ENCODE results near the gene SLC25A47.

SLC25A47 gene

GRCh38 chr14:100364403-100364802 lies 41.3 kb downstream of the SLC25A47 start:
- Histone ChIP-seq H3K4me1 (ENCODE audit: insufficient read depth, low read length) (no peaks in the 10 kb centered on the region), H3K4me3 (ENCODE audit: low read depth in 1 of 2, low read length in 2 of 2) (no peak overlapping the region), H3K9me3 (ENCODE audit: low read length) (no peaks in the 10 kb centered on the region), H3K9ac (ENCODE audit: low read length) (no peak overlapping the region), H3K27me3 (ENCODE audit: control insufficient read depth in 1 of 2, insufficient read depth in 2 of 2, low read length in 2 of 2) (no peaks in the 10 kb centered on the region), H3K36me3 (ENCODE audit: insufficient read depth, low read length) (peaks cover 24% of the 10 kb centered on the region), H3K27ac (ENCODE audit: low read depth, low read length) (no peak overlapping the region)

- H3K27me3 ChIP-seq (ENCODE audit: control insufficient read depth in 1 of 2, insufficient read depth in 2 of 2, low read length in 2 of 2) = no peaks in the 10 kb centered on the region
- H3K4me3 ChIP-seq (ENCODE audit: low read depth in 1 of 2, low read length in 2 of 2) = no peak overlapping the region
- H3K9me3 ChIP-seq (ENCODE audit: low read length) = no peaks in the 10 kb centered on the region
- H3K9ac ChIP-seq (ENCODE audit: low read length) = no peak overlapping the region
- H3K36me3 ChIP-seq (ENCODE audit: insufficient read depth, low read length) = peaks cover 13% of the 10 kb centered on the region
- no peaks in the 10 kb centered on the region for H3K4me1 ChIP-seq (ENCODE audit: insufficient read depth, low read length)
- H3K27ac ChIP-seq (ENCODE audit: low read depth, low read length) = no peak overlapping the region
Measured at GRCh38 chr14:100365741-100366140, 42.6 kb downstream of the SLC25A47 start.

GRCh38 chr14:100369019-100369418 lies 45.9 kb downstream of the SLC25A47 start:
- Histone ChIP-seq H3K27ac (ENCODE audit: low read depth, low read length) (no peak overlapping the region), H3K9me3 (ENCODE audit: low read length) (no peaks in the 10 kb centered on the region), H3K9ac (ENCODE audit: low read length) (no peak overlapping the region), H3K4me3 (ENCODE audit: low read depth in 1 of 2, low read length in 2 of 2) (no peak overlapping the region), H3K27me3 (ENCODE audit: control insufficient read depth in 1 of 2, insufficient read depth in 2 of 2, low read length in 2 of 2) (no peaks in the 10 kb centered on the region), H3K36me3 (ENCODE audit: insufficient read depth, low read length) (peaks cover 13% of the 10 kb centered on the region), H3K4me1 (ENCODE audit: insufficient read depth, low read length) (no peaks in the 10 kb centered on the region)

DNA sequence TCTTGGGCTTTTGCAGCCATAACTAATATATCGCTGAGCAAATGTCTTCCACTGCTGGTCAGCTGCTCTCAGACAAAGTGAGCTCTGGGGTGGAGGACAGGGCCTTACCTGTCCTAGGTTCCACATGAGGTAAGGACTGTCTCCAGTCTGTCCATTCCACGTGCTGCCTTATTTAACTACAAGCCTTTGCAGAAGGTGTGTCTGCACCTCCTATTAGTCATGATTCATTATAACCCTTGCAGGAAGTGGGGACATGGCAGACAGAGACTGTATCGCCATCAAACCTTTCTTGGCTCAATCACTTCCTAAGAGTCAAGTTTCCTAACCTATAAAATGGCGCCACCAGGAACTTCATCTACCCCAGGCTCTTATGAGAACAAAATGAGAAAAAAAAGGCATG lies 46.9 kb downstream of the SLC25A47 start:
- Histone ChIP-seq H3K27ac (ENCODE audit: low read depth, low read length) (no peak overlapping the region), H3K36me3 (ENCODE audit: insufficient read depth, low read length) (peaks cover 13% of the 10 kb centered on the region), H3K4me3 (ENCODE audit: low read depth in 1 of 2, low read length in 2 of 2) (no peak overlapping the region), H3K9me3 (ENCODE audit: low read length) (no peaks in the 10 kb centered on the region), H3K4me1 (ENCODE audit: insufficient read depth, low read length) (peaks cover 7% of the 10 kb centered on the region), H3K9ac (ENCODE audit: low read length) (no peak overlapping the region), H3K27me3 (ENCODE audit: control insufficient read depth in 1 of 2, insufficient read depth in 2 of 2, low read length in 2 of 2) (no peaks in the 10 kb centered on the region)

DNA sequence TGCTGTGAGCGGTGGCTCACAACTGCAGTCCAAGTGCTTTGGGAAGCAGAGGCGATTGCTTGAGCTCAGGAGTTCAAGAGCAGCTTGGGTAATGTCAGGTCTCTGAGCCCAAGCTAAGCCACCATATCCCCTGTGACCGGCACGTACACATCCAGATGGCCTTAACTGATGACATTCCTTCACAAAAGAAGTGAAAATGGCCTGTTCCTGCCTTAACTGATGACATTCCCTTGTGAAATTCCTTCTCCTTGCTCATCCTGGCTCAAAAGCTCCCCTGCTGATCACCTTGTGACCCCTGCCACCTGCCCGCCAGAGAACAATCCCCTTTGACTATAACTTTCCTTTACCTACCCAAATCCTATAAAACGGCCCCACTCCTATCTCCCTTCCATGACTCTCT lies 48.6 kb downstream of the SLC25A47 start:
- no peaks in the 10 kb centered on the region for H3K27me3 ChIP-seq (ENCODE audit: control insufficient read depth in 1 of 2, insufficient read depth in 2 of 2, low read length in 2 of 2)
- no peak overlapping the region for H3K4me3 ChIP-seq (ENCODE audit: low read depth in 1 of 2, low read length in 2 of 2)
- H3K9ac ChIP-seq (ENCODE audit: low read length) = no peak overlapping the region
- H3K27ac ChIP-seq (ENCODE audit: low read depth, low read length) = no peak overlapping the region
- peaks cover 17% of the 10 kb centered on the region for H3K4me1 ChIP-seq (ENCODE audit: insufficient read depth, low read length)
- H3K36me3 ChIP-seq (ENCODE audit: insufficient read depth, low read length) = no peaks in the 10 kb centered on the region
- no peaks in the 10 kb centered on the region for H3K9me3 ChIP-seq (ENCODE audit: low read length)

GRCh38 chr14:100372357-100373048 lies 49.4 kb downstream of the SLC25A47 start:
- Histone ChIP-seq H3K4me3 (ENCODE audit: low read depth in 1 of 2, low read length in 2 of 2) (no peak overlapping the region), H3K27ac (ENCODE audit: low read depth, low read length) (no peak overlapping the region), H3K36me3 (ENCODE audit: insufficient read depth, low read length) (no peaks in the 10 kb centered on the region), H3K27me3 (ENCODE audit: control insufficient read depth in 1 of 2, insufficient read depth in 2 of 2, low read length in 2 of 2) (no peaks in the 10 kb centered on the region), H3K4me1 (ENCODE audit: insufficient read depth, low read length) (peaks cover 24% of the 10 kb centered on the region), H3K9me3 (ENCODE audit: low read length) (no peaks in the 10 kb centered on the region), H3K9ac (ENCODE audit: low read length) (no peak overlapping the region)

- Histone ChIP-seq H3K9ac (ENCODE audit: low read length) (no peak overlapping the region), H3K27me3 (ENCODE audit: control insufficient read depth in 1 of 2, insufficient read depth in 2 of 2, low read length in 2 of 2) (no peaks in the 10 kb centered on the region), H3K9me3 (ENCODE audit: low read length) (no peaks in the 10 kb centered on the region), H3K36me3 (ENCODE audit: insufficient read depth, low read length) (no peaks in the 10 kb centered on the region), H3K4me1 (ENCODE audit: insufficient read depth, low read length) (peaks cover 26% of the 10 kb centered on the region), H3K4me3 (ENCODE audit: low read depth in 1 of 2, low read length in 2 of 2) (peak overlapping the region in 1 of 2 donors; percentile 87), H3K27ac (ENCODE audit: low read depth, low read length) (peak overlapping the region; percentile 48)
Measured at GRCh38 chr14:100374270-100374669, 51.1 kb downstream of the SLC25A47 start.

DNA sequence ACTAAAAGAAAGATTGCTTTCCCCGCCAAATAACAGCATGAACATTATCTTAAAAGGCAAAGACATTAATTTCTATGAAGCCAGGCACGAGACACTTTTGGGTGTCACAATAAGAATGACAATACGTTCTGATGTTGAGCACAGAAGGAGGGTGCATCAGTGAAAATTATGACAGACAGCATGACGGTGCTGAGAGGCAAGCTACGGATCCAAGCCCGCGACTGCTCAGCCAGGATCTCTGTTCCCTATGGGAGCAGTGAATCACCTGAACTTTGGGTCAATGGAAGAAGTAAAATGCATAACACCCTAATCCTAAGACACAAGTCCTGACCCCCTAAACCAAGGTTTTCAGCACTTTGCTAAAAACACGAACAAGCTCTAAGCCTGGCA lies 51.7 kb downstream of the SLC25A47 start:
- peak overlapping the region in 1 of 2 donors; percentile 87 for H3K4me3 ChIP-seq (ENCODE audit: low read depth in 1 of 2, low read length in 2 of 2)
- no peaks in the 10 kb centered on the region for H3K36me3 ChIP-seq (ENCODE audit: insufficient read depth, low read length)
- no peaks in the 10 kb centered on the region for H3K27me3 ChIP-seq (ENCODE audit: control insufficient read depth in 1 of 2, insufficient read depth in 2 of 2, low read length in 2 of 2)
- H3K4me1 ChIP-seq (ENCODE audit: insufficient read depth, low read length) = peaks cover 26% of the 10 kb centered on the region
- H3K27ac ChIP-seq (ENCODE audit: low read depth, low read length) = peak overlapping the region; percentile 48
- H3K9ac ChIP-seq (ENCODE audit: low read length) = peak overlapping the region; percentile 80
- no peaks in the 10 kb centered on the region for H3K9me3 ChIP-seq (ENCODE audit: low read length)

- Histone ChIP-seq H3K9me3 (ENCODE audit: low read length) (no peaks in the 10 kb centered on the region), H3K4me3 (ENCODE audit: low read depth in 1 of 2, low read length in 2 of 2) (peak overlapping the region; percentile 81 to 87), H3K4me1 (ENCODE audit: insufficient read depth, low read length) (peaks cover 26% of the 10 kb centered on the region), H3K9ac (ENCODE audit: low read length) (peak overlapping the region; percentile 80), H3K27ac (ENCODE audit: low read depth, low read length) (peak overlapping the region; percentile 87), H3K36me3 (ENCODE audit: insufficient read depth, low read length) (no peaks in the 10 kb centered on the region), H3K27me3 (ENCODE audit: control insufficient read depth in 1 of 2, insufficient read depth in 2 of 2, low read length in 2 of 2) (no peaks in the 10 kb centered on the region)
Measured at GRCh38 chr14:100375266-100375962, 52.3 kb downstream of the SLC25A47 start.

GRCh38 chr14:100375963-100376735 lies 53.0 kb downstream of the SLC25A47 start, which contains the start of gene WDR25:
TSS of gene WDR25 (plus strand) at chr14:100376485.
- H3K27me3 ChIP-seq (ENCODE audit: control insufficient read depth in 1 of 2, insufficient read depth in 2 of 2, low read length in 2 of 2) = no peaks in the 10 kb centered on the region
- peak within 1 kb of the TSS; percentile 81 to 87 for H3K4me3 ChIP-seq (ENCODE audit: low read depth in 1 of 2, low read length in 2 of 2)
- peaks cover 26% of the 10 kb centered on the region for H3K4me1 ChIP-seq (ENCODE audit: insufficient read depth, low read length)
- no peaks in the 10 kb centered on the region for H3K36me3 ChIP-seq (ENCODE audit: insufficient read depth, low read length)
- H3K9ac ChIP-seq (ENCODE audit: low read length) = peak within 1 kb of the TSS; percentile 80
- H3K9me3 ChIP-seq (ENCODE audit: low read length) = no peaks in the 10 kb centered on the region
- H3K27ac ChIP-seq (ENCODE audit: low read depth, low read length) = peak within 1 kb of the TSS; percentile 87

DNA sequence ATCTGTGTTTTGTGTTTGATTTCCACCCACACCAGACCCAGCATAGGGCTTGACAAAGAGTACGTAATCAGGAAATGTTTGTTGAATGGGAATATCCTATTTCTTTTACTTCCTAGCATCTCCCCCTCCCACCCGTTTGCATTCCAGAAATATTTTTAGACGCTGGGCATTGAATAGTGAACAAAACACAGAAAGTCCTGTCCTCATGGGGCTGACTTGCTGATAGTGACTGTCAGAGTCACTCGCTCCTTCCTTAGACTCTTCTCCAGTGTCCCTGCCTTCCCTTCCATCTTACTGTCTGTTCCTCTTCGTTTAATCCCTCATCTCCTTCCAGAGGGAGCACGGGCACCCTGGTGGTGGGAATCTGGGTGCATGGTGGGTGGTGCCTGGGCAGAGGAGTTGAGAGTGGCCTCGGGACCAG lies 53.6 kb downstream of the SLC25A47 start:
- peaks cover 4% of the 10 kb centered on the region for H3K36me3 ChIP-seq (ENCODE audit: insufficient read depth, low read length)
- H3K27me3 ChIP-seq (ENCODE audit: control insufficient read depth in 1 of 2, insufficient read depth in 2 of 2, low read length in 2 of 2) = no peaks in the 10 kb centered on the region
- peak overlapping the region; percentile 27 for H3K9ac ChIP-seq (ENCODE audit: low read length)
- peak overlapping the region; percentile 87 for H3K27ac ChIP-seq (ENCODE audit: low read depth, low read length)
- no peaks in the 10 kb centered on the region for H3K9me3 ChIP-seq (ENCODE audit: low read length)
- H3K4me1 ChIP-seq (ENCODE audit: insufficient read depth, low read length) = peaks cover 26% of the 10 kb centered on the region
- peak overlapping the region; percentile 61 to 87 for H3K4me3 ChIP-seq (ENCODE audit: low read depth in 1 of 2, low read length in 2 of 2)

Measured in muscle layer of colon (tissue), 2 donors.